ENCODE data around the gene SIT1.

Gene SIT1

DNA sequence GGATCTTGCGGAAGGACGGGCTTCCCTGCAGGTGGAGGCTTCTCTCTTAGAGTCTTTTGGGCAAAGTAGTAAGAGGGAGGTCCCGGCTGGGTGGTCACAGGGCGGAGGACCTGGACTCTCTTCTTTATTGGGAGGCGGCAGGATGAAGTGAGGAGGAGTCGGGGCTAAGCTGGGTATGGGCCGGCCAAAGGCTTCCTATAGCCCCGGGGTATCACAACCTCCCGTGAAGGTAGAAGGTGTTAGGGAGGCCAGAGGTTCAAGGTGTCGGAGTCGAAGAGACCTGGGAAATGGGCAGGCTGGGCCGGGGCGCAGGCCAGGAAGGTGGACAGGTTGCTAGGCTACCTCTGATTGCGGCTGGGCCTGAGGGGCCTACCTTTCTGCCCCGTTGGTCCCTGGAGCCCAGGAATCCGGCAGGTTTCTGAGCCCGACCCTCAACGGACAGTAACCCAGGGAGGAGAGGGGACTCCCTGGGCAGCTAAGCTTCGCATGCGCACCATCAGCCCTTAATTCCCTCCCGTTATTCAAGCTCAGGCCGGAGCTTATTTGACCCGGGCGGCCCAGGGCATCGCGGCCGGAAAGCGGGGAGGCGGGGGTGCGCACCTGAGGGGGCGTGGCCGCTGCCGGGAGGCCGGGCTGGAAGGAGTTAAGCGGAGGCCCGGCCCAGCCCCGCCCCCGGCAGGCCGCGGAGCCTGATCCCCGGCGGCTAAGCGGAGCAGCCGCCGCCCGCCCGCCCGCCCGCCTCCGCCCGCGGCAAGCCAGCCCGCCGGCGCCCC, 46.0 kb downstream of the SIT1 start, which contains the start of gene TESK1:
Gene TESK1, plus strand, starts transcription at position 685 of the 773 bp plus-strand sequence. CDS start 358 bp downstream, outside the sequence.
- peak; percentile 88 for DNase-seq

DNA sequence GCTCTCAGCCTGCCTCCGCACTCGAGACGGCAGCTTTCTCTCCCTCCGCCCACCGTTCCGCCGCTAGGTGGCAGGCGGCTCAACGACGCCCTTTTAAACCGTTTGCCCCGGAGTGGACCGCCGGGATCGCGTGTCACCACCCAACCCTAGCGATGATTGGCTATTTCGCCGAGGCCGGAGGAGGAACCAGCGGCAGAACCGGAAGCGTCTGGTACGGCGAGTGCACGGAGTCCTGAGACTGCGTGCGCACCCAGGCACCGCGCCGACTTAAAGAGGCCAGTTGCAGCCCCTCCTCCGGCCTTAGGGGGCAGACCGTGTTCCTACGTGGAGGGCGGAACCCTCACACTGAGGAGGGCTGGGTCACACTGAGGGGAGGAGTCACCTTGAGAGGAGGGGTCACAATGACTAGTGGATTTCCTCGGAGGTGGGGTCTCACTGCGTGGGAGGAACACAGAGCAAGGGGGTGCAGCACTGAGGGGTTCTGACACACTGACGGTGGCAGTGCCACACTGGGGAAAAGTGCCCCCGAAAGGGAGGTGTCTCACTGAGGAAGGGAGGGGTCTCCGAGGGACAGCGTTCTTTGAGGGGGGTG, 46.6 kb downstream of the SIT1 start:
- DNase-seq, result peak; percentile 99

DNA sequence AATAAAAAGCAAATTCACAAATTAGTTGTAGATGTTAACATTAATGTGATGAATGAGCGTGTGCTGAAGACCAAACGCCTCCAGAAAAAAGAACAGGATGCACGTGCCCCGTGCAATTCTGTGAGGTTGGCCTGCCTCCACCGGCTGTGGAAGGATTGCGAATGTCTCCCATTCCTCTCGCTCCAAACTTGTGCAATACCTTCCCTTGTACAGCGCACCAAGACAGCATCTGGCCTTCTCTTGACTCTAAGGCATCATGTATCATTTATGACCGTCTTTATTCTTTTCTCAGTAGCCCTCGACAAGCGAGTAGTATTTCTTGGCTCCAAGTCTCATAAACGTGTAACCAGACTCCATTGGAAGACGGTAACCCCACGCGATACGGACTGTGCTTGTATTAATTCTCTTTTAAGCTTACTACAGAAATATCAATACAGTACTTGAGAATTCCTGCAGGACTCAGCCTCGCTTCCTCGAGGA, 47.2 kb downstream of the SIT1 start:
- DNase-seq, result peak; percentile 30

DNA sequence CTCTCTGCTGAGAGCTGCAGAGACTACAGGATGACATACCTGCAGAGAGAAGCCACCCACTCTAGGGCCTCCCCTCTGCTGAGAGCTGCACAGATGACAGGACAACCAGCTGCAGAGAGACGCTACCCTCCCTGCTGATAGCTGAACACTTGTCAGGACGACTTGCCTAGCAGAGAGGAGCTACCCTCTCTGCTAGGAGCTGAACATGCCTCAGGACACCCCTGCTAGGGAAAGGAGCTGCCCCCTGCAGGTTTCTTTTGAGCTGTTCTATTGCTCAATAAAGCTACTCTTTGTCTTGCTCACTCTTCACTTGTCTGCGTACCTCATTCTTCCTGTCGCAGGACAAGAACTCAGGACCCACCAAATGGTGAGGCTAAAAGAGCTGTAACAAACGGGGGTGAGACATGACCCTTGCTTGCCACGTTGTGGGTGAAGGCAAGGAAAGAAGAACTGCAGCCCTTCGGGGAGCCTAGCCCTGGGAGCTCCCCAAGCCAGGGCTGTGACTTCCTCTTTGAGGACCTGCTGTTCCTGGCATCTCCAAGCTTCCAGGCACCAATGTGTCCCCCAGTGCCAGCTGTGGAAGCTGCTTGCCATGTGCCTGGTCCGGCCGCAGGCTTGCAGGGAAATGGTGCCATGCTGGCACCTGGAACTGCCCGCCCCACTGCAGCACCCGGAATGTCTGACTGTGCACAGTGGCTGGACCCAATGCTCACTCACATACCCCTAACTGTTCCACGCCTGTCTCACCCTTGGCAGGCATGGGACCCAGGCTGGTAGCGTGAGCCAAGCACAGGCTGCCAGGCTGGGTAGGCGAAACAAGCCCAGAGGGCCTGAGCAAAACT, 50.7 kb downstream of the SIT1 start:
- DNase-seq, result no peak
